Hematopoietic multipotent progenitor cell treated with erythropoietin and hydrocortisone succinate and interleukin-3 and kit ligand, for 4 days (in vitro differentiated cells): Measurements from ENCODE around the gene ECT2.
"Not testable (repeated sequence)": the region's sequence is repeated elsewhere in the genome, so short reads cannot be mapped to it uniquely, and the experiment has no call there.

Experiments used
- DNase-seq: peaks from one replicate; pipeline ENCODE4 v3.0.0-alpha.2; 2015

Gene ECT2, protein sequence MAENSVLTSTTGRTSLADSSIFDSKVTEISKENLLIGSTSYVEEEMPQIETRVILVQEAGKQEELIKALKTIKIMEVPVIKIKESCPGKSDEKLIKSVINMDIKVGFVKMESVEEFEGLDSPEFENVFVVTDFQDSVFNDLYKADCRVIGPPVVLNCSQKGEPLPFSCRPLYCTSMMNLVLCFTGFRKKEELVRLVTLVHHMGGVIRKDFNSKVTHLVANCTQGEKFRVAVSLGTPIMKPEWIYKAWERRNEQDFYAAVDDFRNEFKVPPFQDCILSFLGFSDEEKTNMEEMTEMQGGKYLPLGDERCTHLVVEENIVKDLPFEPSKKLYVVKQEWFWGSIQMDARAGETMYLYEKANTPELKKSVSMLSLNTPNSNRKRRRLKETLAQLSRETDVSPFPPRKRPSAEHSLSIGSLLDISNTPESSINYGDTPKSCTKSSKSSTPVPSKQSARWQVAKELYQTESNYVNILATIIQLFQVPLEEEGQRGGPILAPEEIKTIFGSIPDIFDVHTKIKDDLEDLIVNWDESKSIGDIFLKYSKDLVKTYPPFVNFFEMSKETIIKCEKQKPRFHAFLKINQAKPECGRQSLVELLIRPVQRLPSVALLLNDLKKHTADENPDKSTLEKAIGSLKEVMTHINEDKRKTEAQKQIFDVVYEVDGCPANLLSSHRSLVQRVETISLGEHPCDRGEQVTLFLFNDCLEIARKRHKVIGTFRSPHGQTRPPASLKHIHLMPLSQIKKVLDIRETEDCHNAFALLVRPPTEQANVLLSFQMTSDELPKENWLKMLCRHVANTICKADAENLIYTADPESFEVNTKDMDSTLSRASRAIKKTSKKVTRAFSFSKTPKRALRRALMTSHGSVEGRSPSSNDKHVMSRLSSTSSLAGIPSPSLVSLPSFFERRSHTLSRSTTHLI

DNA sequence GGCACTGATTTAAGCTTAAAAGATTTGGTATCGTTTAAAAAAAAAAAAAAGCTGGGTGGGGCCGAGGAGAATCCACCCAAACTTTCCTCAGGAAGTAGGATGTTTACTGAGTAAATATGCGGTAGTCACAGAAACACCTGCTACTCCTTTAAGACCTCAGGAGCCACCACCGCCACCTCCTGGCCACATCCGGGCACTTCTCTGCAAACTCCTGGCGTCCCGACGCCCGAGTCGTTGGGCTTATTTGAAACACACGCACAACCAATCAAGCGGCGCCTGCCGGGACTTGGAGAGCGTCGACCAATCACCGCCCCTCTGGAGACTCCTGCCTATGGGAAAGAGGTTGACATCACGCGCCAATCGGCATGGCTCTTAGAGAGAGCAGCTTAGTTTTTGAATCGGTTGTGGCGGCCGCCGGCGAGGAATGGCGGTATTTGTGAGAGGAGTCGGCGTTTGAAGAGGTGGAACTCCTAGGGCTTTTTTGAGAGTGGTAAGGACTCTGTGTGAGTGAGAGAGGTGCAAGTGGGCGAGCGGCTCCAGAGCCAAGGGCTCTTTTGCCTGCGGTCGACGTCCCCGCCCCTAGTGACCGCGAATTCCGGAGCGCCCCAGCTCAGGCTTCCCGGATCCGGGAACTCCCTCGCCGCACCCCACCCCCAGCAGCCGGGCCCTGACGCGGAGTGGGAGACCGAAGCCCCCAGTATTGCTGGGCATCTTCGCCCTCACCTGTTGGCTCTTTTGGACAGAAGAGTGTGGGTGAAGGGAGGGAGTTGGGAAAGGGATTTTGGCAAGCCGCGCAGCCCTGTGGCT, at the start of gene ECT2:
Gene ECT2 (plus strand): TSS at position 359 of the 807 bp plus-strand sequence. CDS start 3,805 bp downstream, outside the sequence.
- DNase-seq = peak; percentile 100

DNA sequence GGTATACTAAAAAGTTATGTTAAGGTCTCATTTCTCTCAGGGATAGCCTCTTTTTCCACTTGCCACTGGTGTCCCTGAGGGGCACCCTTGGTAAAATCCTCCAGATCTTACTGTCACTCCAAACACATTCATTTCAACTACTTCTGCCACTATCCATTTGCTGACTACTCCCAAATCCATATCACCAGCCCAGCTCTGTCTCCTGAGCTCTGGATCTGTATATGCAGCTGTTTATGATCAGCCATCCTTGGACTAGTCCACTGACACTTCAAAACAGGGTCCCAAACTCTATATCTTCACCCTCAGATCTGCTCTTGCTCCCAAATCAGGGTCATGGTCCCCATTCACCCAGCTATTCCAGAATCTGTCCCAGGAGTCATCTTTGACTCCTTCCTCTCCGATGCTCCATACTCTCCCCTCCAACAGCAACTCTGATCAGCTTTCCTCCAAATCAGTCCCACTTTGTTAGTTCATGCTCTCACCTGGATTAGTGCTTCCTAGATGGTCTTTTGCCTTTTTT, 49.5 kb upstream of the ECT2 start:
- DNase-seq = peak; percentile 26

DNA sequence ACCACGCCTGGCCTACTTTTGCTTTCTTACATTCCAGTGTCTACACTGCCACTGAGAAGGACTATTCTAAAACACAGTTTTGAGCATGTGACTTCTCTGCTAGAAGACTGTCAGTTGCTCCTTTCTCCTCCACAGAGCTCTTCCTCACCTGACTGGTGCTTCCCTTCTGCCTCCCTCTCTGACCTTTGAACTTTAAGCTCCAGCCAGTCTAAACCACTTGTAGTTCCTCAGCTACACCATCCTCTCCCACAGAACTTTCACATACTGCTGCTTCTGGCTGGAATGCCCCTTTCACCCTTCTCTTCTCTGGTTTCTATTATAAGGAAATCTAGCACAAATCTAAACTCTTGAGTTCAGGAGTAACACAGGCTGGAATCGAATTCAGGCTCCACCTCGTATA, 48.8 kb upstream of the ECT2 start:
- no peak for DNase-seq

DNA sequence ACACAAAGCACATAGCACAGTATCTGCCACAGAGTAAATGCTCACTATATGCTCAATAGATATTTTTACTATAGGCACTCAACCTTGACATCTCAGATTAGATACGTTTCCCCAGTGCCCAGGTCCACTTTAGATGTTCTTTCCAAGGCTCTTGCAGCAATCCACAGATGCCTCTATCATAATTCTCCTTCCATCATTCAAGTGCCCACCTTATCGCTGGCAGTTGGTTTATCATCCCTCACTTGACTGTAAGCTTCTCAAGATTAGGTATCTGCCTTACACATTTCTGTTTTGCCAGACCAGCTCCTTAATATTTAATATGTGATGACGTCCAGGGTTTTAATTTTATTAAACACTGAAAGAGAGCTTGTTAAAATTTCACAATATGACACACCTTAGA, 48.3 kb upstream of the ECT2 start:
- DNase-seq = peak; percentile 40

GRCh38 chr3:172702731-172703130, 47.8 kb upstream of the ECT2 start:
- not testable (repeated sequence) for DNase-seq

DNA sequence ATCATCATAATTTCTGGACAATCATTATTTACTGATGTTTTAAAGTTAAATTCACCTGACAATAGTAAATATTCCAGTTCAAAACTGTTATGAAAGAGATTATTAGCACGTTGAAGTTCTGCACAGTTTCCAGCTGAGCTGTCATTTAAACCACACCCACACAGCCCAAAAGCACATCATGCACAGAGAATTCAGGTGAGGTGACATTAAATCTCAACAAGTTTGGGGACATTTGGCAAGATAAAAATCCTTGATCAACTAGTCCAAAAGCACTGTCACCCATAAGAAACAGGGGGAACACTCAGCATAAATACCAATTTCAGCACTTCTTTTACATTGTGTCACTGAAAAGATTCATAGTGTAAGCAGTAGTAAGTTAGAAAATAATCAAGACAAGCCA, 46.5 kb upstream of the ECT2 start:
- no peak for DNase-seq

GRCh38 chr3:172705170-172705569, 45.4 kb upstream of the ECT2 start:
- DNase-seq = peak; percentile 81

DNA sequence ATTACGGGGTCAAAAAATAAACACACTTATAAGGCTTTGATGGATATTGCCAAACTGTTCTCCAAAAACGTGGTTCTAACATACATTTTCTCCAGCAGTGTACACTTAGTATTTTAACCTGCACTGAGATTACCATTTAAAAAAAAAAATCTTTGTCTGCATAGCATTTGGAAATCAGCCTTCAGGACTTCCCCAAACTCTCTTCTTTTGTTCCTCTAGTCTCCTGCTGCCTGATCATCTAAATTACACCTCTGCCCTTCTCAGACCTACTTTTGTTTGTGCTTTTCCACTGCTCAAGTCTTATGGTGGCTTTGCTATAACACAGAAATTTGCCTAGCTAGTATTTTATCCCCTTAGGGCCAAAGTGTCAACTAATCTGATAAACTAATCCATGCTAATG, 43.5 kb upstream of the ECT2 start:
- no peak for DNase-seq

DNA sequence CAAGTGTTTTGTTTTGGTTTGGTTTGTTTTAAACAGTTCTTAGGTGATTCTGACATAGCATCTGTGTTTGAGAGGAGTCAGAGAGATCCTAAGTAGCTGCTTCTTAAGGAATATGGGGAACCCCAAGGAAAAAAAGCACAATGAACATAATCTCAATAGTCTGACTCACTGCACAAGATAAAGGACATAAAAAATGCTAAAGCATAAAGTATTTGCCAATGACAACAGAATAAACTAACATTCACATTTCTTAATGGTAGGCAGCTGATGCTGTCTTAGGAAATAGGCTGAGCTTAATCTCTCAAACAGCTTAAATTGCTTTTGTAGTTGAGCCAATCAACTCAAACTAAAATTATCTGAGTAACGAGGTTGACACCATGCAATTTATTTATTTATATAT, 42.6 kb upstream of the ECT2 start:
- DNase-seq = no peak

DNA sequence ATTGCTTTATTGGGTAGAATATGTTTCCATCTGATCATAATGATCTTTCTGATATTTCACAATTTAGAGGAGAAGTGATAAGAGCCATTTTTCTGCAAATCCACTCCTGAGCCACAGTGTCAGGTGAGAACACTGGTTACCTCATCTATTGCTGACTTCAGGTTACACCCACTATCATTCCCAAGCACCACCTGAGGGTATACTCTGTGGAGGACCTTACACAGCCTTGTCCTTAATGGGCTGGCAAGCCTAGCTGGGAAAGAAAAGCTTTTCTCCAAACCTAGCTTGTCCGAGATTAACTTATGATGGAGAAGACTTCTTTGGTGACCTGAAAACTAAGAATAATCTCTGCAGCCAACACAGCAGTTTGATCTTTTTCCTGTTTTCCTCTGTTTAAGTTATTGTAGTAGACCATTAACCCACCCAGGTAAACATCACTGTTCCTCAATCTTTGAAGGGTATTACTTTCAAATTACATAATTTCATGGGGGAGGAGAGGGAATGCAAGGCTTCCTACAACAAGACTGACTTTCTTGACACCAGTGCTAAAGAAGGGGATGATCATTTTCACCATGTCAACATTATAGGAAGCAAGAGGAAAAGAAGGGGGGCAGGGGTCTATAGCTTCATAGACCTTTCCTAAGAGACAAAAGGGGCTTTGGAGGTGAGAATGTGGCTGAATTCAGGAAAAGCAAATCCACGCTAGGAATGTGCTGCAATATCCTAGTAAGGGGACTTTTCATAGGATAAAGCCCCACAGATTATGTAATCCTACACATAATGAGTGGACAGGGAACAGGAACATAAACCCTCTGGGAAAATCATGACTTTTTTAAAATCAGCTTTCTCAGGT, 41.4 kb upstream of the ECT2 start:
- DNase-seq = no peak

- peak; percentile 33 for DNase-seq
Measured at GRCh38 chr3:172709774-172710663, 40.5 kb upstream of the ECT2 start.

- peak; percentile 99 for DNase-seq
Measured at GRCh38 chr3:172710664-172711453, 39.7 kb upstream of the ECT2 start, which contains the start of gene NCEH1. Gene NCEH1 (minus strand): TSS chr3:172711067. CDS start chr3:172710984, 83 bp downstream.

DNA sequence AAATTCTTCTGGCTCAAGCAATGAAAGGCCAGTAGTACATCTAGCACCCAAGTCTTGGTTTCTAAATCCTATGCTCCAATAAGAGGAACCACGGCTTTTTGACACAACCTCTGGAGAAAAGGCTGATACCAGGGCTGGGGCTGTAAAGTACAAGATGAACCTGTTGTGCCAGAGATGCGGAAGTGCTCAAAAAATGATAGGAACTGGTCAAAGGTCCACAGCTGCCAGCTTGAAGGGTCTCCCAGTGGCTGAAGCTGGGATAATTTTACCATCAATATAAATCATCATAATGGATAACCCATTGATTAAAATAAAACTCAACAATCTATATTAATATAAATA, 39.1 kb upstream of the ECT2 start:
- peak; percentile 60 for DNase-seq

- no peak for DNase-seq
Measured at GRCh38 chr3:172713316-172713715, 37.2 kb upstream of the ECT2 start.

DNA sequence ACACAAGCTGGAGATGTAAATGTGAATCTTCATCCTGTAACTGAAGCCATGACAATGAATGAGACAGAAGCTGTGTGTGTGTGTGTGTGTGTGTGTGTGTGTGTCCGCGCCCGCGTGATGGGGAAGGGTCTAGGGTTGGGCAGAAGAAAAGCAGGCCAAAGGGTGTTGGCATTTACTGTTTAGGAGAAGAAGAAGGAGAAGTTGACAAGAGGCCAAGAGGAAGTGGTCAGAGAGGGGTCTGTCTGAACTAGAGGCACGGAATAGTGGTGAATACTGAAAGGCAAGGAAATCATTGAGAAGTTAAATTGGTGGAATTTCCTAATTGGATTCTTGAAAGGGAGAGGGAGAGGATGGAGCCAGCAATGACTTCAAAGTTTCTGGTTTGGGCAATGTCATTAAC, 34.0 kb upstream of the ECT2 start:
- DNase-seq = peak; percentile 87

- DNase-seq = peak; percentile 46
Measured at GRCh38 chr3:172717493-172718088, 32.9 kb upstream of the ECT2 start.

DNA sequence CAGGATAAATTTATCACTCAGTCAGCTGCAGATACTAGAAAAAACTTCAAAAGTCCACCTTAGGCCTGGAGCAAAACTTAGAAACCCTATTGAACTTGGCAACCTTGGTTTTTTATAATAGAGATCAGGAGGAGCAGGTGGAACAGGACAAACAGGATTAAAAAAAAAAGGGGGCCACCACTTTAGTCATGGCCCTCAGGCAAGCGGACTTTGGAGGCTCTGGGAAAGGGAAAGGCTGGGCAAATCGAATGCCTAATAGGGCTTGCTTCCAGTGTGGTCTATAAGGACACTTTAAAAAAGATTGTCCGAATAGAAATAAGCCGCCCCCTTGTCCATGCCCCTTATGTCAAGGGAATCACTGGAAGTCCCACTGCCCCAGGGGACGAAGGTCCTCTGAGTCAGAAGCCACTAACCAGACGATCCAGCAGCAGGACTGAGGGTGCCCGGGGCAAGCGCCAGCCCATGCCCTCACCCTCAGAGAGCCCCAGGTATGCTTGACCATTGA, 27.9 kb upstream of the ECT2 start:
- not testable (repeated sequence) for DNase-seq

DNA sequence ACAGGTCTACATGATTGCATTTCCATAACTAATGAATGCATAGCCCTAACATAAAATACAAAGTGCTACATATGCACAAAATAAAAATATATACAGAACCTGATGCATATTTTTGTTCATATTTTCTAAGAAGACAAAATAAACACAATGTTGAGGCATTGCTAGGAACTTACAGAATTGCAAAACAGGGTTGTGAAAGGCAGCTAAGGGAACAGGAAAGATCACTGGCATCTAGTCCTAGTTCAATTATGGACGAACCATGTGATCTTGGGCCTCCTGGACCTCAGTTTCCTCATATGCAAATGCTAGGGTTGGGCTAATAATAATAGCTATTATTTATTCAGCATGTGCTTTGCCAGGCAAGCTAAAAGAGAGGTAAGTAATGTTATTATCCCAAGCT, 24.1 kb upstream of the ECT2 start:
- no peak for DNase-seq

DNA sequence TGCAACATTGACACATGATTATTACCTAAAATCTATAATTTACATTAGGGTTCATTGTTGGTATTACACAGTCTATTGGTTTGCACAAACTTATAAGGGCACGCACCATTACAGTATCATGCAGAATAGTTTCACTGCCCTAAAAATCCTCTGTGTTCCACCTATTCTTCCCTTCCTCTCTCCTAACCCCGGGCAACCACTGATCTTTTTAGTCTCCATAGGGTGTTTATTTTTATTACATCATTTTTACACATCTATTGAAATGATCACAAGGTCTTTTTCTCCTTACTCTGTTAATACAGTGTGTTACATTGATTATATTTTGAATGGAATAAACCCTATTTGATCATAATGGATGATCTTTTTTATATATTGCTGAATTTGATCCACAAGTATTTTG, 15.5 kb upstream of the ECT2 start:
- no peak for DNase-seq
